Hepatocyte (in vitro differentiated cells): Measurements from ENCODE around the gene RASGEF1C.

Source experiments
- EZH2 ChIP-seq: fragments of 200-600 bp; sonication (generic); IDR thresholded peaks from 2 replicates; pipeline ENCODE4 v1.6.1; 2016; ENCODE audit warnings: antibody characterized with exemption, mild to moderate bottlenecking, borderline replicate concordance
- EZH2phosphoT487 ChIP-seq: fragments of 200-600 bp; sonication (generic); IDR thresholded peaks from one replicate; pipeline ENCODE4 v1.6.1; 2018; ENCODE audit warnings: antibody characterized with exemption, mild to moderate bottlenecking, low read depth, moderate library complexity; ENCODE audit not compliant: unreplicated experiment, severe bottlenecking
- TF ChIP-seq, protein P1 (sequence below): fragments of 200-600 bp; sonication (generic); IDR thresholded peaks from 2 replicates; pipeline ENCODE4 v1.5.1; 2016; ENCODE audit warnings: antibody characterized with exemption, mild to moderate bottlenecking; ENCODE audit not compliant: poor library complexity

DNA sequence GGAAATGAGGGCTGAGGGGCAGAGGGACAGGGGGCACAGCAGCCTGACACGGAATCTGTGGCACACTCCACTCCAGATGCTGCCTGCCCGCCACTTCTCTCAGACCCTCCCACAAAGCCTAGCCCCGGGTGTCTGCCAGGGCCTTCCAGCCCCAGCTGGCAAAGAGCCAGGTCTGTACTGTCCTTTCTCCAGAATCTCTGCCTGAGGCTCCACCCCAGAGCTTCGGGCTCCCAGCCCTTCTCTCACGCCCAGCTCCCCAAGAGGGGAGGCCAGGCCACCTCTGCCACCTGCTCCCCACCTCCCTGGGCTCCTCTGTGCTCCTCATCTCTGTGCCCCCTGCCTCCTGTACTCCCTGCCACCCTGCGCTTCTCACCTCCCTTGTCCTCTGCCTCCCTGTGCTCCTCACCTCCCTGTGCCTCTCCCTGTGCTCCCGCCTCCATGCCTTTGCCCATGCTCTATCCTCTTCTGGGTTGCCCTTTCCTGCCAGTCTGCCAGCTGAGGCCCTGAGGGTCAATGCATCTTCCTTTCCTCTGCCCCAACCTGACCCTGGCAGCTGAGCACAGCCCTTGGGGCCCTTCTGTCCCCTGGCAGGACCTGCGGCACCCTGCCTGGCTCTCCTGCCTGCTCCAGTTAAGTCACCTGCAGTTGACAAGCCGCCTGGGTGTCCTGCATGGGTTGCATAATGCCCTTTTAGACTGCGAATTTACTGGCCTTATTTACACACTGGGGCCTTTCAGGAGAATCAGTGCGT lies 36.4 kb downstream of the RASGEF1C start:
- TF ChIP-seq, protein P1, sequence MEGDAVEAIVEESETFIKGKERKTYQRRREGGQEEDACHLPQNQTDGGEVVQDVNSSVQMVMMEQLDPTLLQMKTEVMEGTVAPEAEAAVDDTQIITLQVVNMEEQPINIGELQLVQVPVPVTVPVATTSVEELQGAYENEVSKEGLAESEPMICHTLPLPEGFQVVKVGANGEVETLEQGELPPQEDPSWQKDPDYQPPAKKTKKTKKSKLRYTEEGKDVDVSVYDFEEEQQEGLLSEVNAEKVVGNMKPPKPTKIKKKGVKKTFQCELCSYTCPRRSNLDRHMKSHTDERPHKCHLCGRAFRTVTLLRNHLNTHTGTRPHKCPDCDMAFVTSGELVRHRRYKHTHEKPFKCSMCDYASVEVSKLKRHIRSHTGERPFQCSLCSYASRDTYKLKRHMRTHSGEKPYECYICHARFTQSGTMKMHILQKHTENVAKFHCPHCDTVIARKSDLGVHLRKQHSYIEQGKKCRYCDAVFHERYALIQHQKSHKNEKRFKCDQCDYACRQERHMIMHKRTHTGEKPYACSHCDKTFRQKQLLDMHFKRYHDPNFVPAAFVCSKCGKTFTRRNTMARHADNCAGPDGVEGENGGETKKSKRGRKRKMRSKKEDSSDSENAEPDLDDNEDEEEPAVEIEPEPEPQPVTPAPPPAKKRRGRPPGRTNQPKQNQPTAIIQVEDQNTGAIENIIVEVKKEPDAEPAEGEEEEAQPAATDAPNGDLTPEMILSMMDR, result no peak
- TF ChIP-seq EZH2 (no peak), EZH2phosphoT487 (no peak)
